HG03135 (cell line): ENCODE data around the gene TPM2.

Experiments
- ATAC-seq: cut with Tn5 transposase; IDR thresholded peaks from one replicate; pipeline ENCODE4 v1.9.1; 2021; ENCODE audit warnings: mild to moderate bottlenecking, moderate library complexity; ENCODE audit not compliant: unreplicated experiment

The TPM2 gene

GRCh38 chr9:35679766-35680330 lies 9.9 kb downstream of the TPM2 start:
- ATAC-seq: no peak

GRCh38 chr9:35679091-35679490 lies 10.6 kb downstream of the TPM2 start:
- no peak for ATAC-seq

- ATAC-seq: no peak
These were observed 13.9 kb downstream of the TPM2 start for GRCh38 chr9:35675732-35676392.

GRCh38 chr9:35675204-35675603 lies 14.5 kb downstream of the TPM2 start:
- ATAC-seq: no peak

- no peak for ATAC-seq
These were observed 15.7 kb downstream of the TPM2 start for GRCh38 chr9:35674025-35674361.

GRCh38 chr9:35673132-35674024 lies 16.3 kb downstream of the TPM2 start, which contains the start of gene CA9:
CA9 (plus strand) TSS chr9:35673928; CDS start chr9:35673960, 32 bp downstream.
- no peak for ATAC-seq

GRCh38 chr9:35669331-35670145 lies 20.2 kb downstream of the TPM2 start:
- no peak for ATAC-seq

- no peak for ATAC-seq
These were observed 21.8 kb downstream of the TPM2 start for GRCh38 chr9:35667939-35668338.

GRCh38 chr9:35666549-35666948 lies 23.2 kb downstream of the TPM2 start:
- ATAC-seq: no peak

- ATAC-seq: no peak
These were observed 23.7 kb downstream of the TPM2 start for GRCh38 chr9:35666045-35666444.

GRCh38 chr9:35665471-35665818 lies 24.3 kb downstream of the TPM2 start:
- ATAC-seq: no peak

GRCh38 chr9:35664531-35665470 lies 24.9 kb downstream of the TPM2 start, which contains the start of gene ARHGEF39:
ARHGEF39 (minus strand) TSS chr9:35665195; CDS start chr9:35665169, 26 bp downstream.
- ATAC-seq: peak; percentile 72

- ATAC-seq: no peak
These were observed 27.3 kb downstream of the TPM2 start for GRCh38 chr9:35662437-35662836.

GRCh38 chr9:35661756-35662350 lies 27.9 kb downstream of the TPM2 start:
- no peak for ATAC-seq

GRCh38 chr9:35660966-35661415 lies 28.7 kb downstream of the TPM2 start:
- ATAC-seq: no peak

- no peak for ATAC-seq
These were observed 30.4 kb downstream of the TPM2 start for GRCh38 chr9:35659340-35659739.

- ATAC-seq: no peak
These were observed 30.8 kb downstream of the TPM2 start for GRCh38 chr9:35658968-35659220.

- peak; percentile 68 for ATAC-seq
These were observed 31.4 kb downstream of the TPM2 start, which contains the start of gene CCDC107 for GRCh38 chr9:35658137-35658967. CCDC107 (plus strand) TSS chr9:35658292; CDS start chr9:35658380, 88 bp downstream.
